Measurements from ENCODE around the gene PDZRN4.

DNA sequence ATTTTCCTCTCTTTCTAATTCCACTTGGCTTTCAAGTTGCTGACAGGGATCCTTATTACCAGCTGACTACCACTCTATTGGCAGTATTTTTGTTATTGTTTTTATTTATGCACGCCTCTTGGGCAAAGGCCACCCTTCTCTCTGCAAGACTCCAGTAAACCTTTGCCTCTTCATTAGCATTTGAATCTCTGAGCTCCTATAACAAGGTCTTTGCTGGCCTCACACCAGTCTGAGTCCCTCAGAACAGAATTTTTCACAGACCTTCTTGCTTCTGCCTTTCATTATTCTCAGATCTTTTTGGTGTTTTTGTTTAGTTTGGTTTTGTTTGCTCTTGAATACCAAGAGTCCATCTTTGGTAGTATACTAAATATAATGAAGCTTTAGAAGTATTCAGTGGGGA lies 145.9 kb downstream of the PDZRN4 start:
- TF ChIP-seq ZNF274 (IDR thresholded peaks at IDR 0.05; ENCODE audit: low read depth, low read length) (no peak), SUZ12 (IDR thresholded peaks at IDR 0.05; ENCODE audit: extremely low read depth, insufficient read depth, insufficient read length) (no peak)
